ENCODE data around the gene STXBP4.

GRCh38 chr17:55054429-55054828, 85.9 kb downstream of the STXBP4 start:
- TF ChIP-seq CTCF (IDR thresholded peaks at IDR 0.05) (no peak), EP300 (IDR thresholded peaks at IDR 0.05; ENCODE audit: borderline replicate concordance in 1 of 2, low read depth in 1 of 2, low read length in 1 of 2) (no peak), POLR2AphosphoS5 (IDR thresholded peaks at IDR 0.05; ENCODE audit: low read depth, low read length) (no peak), FOXJ3 (CRISPR knock-in tag; IDR thresholded peaks at IDR 0.05) (no peak), EZH2phosphoT487 (IDR thresholded peaks at IDR 0.05; ENCODE audit: borderline replicate concordance, low read depth) (no peak), MXI1 (IDR thresholded peaks at IDR 0.05; ENCODE audit: low read depth, low read length) (no peak), RAD21 (IDR thresholded peaks at IDR 0.05; ENCODE audit: low read length) (no peak), SIN3A (IDR thresholded peaks at IDR 0.05; ENCODE audit: borderline replicate concordance, low read depth, low read length) (no peak), CHD2 (IDR thresholded peaks at IDR 0.05; ENCODE audit: low read length, partially characterized antibody) (no peak)
